HepG2 (cell line): Measurements from ENCODE around the gene BPI. TPM values are rescaled to one million over a fixed set of nuclear protein-coding genes. Genes with fewer than 3 reads are reported as not detected.

Experiments used
- AFF4 ChIP-seq: sonication (generic); formaldehyde crosslinking; IDR thresholded peaks from 2 replicates; pipeline ENCODE4 v1.4.0; 2020; ENCODE audit warnings: missing genetic modification reagents
- CTCF ChIP-seq: sonication (generic); formaldehyde crosslinking; IDR thresholded peaks from 2 replicates; pipeline ENCODE4 v1.5.0; 2020; ENCODE audit warnings: mild to moderate bottlenecking, missing genetic modification reagents, moderate library complexity
- DR1 ChIP-seq: sonication (generic); formaldehyde crosslinking; IDR thresholded peaks from 2 replicates; pipeline ENCODE4 v1.8.0; 2021; ENCODE audit warnings: mild to moderate bottlenecking, missing genetic modification reagents, inconsistent platforms
- E2F5 ChIP-seq: sonication (generic); formaldehyde crosslinking; conservative IDR thresholded peaks from 2 replicates; pipeline ENCODE4 v1.4.0; 2020; ENCODE audit warnings: missing genetic modification reagents
- HOXA3 ChIP-seq: sonication (generic); formaldehyde crosslinking; IDR thresholded peaks from 2 replicates; pipeline ENCODE4 v1.5.0; 2020; ENCODE audit warnings: missing genetic modification reagents
- MATR3 ChIP-seq: sonication (generic); formaldehyde crosslinking; IDR thresholded peaks from 2 replicates; pipeline ENCODE4 v1.4.0; 2020; ENCODE audit warnings: missing genetic modification reagents
- ZBTB34 ChIP-seq: sonication (generic); formaldehyde crosslinking; IDR thresholded peaks from 2 replicates; pipeline ENCODE4 v1.8.0; 2022; ENCODE audit warnings: mild to moderate bottlenecking, missing genetic modification reagents
- ZHX1 ChIP-seq: sonication (generic); formaldehyde crosslinking; IDR thresholded peaks from 2 replicates; pipeline ENCODE4 v1.8.1; 2022; ENCODE audit warnings: low read depth, mild to moderate bottlenecking, missing genetic modification reagents
- ZNF160 ChIP-seq: sonication (generic); formaldehyde crosslinking; IDR thresholded peaks from 2 replicates; pipeline ENCODE4 v1.8.0; 2022; ENCODE audit warnings: mild to moderate bottlenecking, inconsistent platforms, missing genetic modification reagents
- polyA plus RNA-seq, 8 experiments: library from polyadenylated mRNA; depleted of rRNA in 3 of 8; stranded (reverse) in 7 of 8; unstranded in 1 of 8; fragments of >200 nt; fragmentation: Illumina TruSeq in 4 of 8; extraction: Trizol in 4 of 8; gene quantifications; 2 replicates each; pipeline versions ENCODE4 v1.2.1 to v1.2.3, GENCODE V29; 2011 to 2016; ENCODE audit warnings: low read depth in 4 of 8, missing spikeins in 1 of 8, mixed read lengths in 1 of 8; ENCODE audit not compliant: insufficient read depth in 1 of 8
- total RNA-seq, 5 experiments: library from RNA; depleted of rRNA; stranded (reverse); fragments of >200 nt; fragmentation: Illumina TruSeq; extraction: Trizol; gene quantifications; 2 replicates each; pipeline ENCODE4 v1.2.3, GENCODE V29; 2016; ENCODE audit warnings: low read depth in 1 of 5
- TF ChIP-seq, protein P1 (sequence below): sonication (generic); formaldehyde crosslinking; IDR thresholded peaks from 2 replicates; pipeline ENCODE4 v1.4.0; 2020; ENCODE audit warnings: missing genetic modification reagents
- TF ChIP-seq, protein P2 (sequence below): IDR thresholded peaks from 2 replicates; pipeline ENCODE4 v1.6.1; 2016

The BPI gene
- total and polyA plus RNA-seq, 2 of the 13 experiments (the other 11 are each of a cell fraction or from before 2014, with no cell fraction given) = not detected

DNA sequence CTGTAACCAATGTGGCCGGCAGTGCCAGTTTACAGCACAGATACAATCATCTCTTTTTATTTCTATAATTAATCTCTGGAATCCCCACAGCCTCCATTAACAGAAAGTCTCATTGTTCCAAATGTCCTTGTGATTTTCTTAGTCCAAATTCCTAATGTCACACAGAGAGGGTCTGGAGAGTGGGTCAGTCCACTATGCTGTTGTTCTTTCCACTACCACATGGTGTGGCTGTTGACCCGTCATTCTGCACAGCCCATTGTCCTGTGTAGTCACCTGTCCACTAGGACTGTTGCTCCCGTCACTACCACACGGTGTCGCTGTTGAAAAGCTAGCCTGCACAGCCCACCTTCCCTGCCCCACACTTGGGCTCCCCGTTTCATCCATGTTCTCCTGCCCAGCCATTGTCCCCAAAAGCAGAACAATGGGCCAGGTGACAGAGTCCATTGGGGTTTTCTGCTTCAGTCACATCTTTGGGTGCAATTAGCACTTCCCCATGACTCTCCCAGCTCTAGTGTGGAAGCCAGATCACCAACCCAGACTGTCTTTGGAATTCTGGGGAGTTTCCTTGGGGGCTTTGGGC, 33.7 kb downstream of the BPI start (continued):
- TF ChIP-seq, protein P1, sequence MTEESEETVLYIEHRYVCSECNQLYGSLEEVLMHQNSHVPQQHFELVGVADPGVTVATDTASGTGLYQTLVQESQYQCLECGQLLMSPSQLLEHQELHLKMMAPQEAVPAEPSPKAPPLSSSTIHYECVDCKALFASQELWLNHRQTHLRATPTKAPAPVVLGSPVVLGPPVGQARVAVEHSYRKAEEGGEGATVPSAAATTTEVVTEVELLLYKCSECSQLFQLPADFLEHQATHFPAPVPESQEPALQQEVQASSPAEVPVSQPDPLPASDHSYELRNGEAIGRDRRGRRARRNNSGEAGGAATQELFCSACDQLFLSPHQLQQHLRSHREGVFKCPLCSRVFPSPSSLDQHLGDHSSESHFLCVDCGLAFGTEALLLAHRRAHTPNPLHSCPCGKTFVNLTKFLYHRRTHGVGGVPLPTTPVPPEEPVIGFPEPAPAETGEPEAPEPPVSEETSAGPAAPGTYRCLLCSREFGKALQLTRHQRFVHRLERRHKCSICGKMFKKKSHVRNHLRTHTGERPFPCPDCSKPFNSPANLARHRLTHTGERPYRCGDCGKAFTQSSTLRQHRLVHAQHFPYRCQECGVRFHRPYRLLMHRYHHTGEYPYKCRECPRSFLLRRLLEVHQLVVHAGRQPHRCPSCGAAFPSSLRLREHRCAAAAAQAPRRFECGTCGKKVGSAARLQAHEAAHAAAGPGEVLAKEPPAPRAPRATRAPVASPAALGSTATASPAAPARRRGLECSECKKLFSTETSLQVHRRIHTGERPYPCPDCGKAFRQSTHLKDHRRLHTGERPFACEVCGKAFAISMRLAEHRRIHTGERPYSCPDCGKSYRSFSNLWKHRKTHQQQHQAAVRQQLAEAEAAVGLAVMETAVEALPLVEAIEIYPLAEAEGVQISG = peak; percentile 75
- TF ChIP-seq ZHX1 (CRISPR knock-in tag) = peak; percentile 31; the same call in 1 of the 2 replicates
- TF ChIP-seq DR1 (CRISPR knock-in tag) = no peak
- peak; percentile 92 for TF ChIP-seq CTCF (CRISPR knock-in tag)
- TF ChIP-seq E2F5 (CRISPR knock-in tag) = no peak
- no peak for TF ChIP-seq MATR3 (CRISPR knock-in tag)
- no peak for TF ChIP-seq ZNF160
- TF ChIP-seq, protein P2, sequence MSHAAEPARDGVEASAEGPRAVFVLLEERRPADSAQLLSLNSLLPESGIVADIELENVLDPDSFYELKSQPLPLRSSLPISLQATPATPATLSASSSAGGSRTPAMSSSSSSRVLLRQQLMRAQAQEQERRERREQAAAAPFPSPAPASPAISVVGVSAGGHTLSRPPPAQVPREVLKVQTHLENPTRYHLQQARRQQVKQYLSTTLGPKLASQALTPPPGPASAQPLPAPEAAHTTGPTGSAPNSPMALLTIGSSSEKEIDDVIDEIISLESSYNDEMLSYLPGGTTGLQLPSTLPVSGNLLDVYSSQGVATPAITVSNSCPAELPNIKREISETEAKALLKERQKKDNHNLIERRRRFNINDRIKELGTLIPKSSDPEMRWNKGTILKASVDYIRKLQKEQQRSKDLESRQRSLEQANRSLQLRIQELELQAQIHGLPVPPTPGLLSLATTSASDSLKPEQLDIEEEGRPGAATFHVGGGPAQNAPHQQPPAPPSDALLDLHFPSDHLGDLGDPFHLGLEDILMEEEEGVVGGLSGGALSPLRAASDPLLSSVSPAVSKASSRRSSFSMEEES (CRISPR knock-in tag) = no peak
- no peak for TF ChIP-seq ZBTB34 (CRISPR knock-in tag)
- 0 out of 2 replicates have a peak, but pooled peaks have one; percentile 43 for TF ChIP-seq HOXA3 (CRISPR knock-in tag)
- no peak for TF ChIP-seq AFF4
